HG03342 (cell line): Measurements from ENCODE around the gene C1QTNF8.

ENCODE experiments used
- ATAC-seq: cut with Tn5 transposase; IDR thresholded peaks from one replicate; pipeline ENCODE4 v1.9.1; 2021; ENCODE audit warnings: mild to moderate bottlenecking, moderate library complexity; ENCODE audit not compliant: unreplicated experiment

C1QTNF8 gene

DNA sequence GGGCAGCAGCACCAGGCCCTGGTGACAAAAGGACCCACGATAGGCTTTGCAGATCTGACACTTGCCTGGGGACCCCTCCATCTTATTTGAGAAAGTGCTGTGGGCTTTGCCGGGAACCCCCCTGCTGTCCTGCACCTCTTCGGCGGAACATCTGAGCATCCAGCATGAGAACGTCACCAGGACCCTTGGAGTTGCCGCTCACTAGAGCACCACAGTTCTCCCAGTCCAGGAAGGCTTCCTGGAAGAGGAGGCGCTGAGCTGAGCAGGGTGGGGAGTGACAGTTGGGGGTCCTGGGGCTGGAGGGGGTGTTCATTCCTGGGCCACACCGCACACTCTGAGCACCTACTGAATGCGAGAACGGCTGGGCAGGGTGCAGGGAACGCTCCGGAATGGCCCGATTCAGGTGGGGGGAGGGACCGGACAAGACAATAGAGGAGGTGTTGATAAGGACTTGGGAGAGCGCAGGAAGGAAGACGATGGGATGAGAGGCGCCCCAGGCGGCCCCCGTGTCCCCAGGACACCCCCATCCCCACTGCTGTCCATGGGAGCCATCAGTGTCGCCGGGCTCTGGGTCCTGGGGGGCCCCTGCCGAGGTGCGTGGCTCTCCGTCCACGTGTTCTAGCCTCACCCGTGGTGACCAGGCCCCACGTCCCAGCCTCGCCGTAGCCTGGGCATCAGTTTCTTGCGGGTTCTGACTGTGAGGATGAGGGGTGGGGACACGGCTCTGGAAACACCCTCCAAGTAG, 32.1 kb upstream of the C1QTNF8 start:
- no peak for ATAC-seq

DNA sequence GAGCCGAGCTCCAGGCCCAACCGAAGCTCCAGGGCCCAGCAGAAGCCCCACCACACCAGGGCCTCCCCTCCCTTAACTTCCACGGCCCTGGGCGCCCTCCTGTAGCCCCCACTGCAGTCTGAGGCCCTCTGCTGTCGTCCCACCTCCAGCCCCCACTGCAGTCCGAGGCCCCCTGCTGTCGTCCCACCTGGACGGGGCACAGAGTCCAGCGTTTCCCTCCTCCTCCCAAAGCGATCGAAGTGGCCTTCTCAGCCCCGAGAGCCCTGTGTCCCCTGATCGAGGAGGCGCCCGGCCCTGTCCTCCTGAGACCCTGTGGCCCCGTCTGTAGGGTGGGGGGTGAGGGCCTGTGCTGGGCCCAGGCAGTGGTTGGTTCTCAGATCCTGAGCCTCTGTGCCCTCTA, 31.1 kb upstream of the C1QTNF8 start:
- ATAC-seq = no peak

DNA sequence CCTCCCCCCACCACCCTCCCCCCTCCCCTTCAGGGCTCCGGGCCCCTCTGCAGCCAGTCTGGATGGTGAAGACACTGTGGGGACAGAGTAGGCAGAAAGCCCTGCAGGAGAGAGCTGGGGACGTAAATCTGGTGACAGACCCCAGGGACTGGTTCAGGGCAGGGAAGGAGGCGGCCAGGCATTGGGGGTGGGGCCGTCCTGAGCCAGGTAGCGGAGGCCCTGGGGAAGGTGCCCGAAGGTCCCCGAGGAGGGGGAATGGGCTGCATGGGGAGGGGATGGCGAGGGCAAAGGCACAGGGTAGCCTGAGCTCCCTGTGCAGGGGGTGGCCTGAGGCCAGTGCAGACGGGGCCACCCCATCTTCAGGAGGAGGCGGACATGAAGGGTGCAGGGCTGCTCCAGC, 30.5 kb upstream of the C1QTNF8 start:
- no peak for ATAC-seq

DNA sequence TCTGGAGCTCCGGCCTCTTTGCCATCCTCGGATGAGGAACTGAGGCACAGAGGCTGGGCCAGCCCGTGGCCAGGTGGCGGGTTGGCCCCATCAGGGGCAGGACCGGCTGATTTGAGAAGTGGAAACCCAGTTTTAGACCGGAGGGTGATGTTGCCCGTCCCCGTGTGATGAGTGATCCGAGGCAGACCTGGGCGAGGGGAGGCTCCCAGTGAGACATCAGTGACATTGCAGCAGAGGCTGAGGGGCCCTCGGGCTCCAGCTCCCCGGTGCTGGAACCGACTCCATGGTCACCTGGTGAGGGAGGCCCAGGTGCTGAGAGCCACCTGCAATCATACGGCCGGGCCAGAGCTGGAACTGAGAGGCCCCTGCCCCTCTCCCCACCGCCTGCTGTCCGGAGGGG, 30.0 kb upstream of the C1QTNF8 start:
- ATAC-seq = no peak

DNA sequence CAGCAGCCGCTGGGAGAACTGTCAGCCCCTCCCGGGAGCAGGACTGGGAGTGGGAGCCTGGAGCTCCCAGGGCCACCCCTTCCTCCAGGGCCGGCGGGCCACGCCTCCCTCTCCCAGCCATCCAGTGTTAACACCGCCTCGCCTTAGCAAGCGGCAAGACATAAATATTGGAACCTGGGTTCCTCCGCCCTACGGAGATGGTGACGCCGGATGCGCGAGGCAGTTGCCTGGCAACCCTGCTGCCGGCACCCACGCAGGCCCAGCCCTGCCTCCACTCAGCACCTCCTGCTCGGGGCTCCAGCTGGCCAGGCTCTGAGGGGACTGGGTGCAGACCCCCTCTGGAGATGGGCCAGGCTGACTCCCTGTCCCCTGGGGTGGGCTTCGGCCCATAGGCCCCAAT, 29.4 kb upstream of the C1QTNF8 start:
- ATAC-seq = no peak

DNA sequence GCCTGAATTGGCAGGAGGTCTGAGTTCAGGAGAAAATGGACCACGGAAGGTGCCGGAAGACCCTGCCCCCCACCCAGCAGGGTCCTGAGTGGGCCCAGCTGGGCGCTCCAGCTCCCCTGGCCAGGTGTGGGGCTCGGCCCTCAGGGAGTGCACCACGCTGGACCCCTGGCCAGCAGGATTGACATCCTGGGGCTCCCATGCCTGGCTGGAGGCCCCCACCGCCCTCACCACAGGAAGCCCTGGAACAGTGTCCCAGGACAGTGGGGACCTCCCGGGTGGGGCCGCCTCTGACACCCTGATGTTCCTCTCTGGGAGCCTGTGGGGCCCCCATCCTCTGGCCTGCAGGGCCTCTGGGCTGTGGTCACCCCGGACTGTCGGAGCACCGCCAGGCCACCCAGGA, 28.8 kb upstream of the C1QTNF8 start:
- no peak for ATAC-seq

DNA sequence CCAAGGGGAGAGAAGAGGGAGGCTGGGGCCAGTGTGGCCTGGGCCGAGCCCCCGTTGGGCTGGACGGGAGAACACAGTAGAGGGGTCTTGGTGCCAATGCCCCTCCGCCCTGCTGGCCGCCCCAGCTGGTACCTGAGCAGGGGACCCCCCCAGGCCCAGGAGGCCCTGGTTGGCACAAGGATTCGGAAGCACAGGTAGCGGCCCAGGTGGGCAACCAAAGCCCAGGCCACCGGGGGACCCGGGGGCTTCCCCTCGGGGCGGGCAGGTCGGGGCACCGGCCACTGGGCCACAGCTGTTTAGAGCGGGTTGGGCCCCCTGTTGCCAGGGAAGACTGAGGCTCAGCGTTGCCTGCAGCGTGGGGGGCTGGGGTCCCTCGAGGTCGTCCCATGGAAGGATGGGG, 28.2 kb upstream of the C1QTNF8 start:
- no peak for ATAC-seq

DNA sequence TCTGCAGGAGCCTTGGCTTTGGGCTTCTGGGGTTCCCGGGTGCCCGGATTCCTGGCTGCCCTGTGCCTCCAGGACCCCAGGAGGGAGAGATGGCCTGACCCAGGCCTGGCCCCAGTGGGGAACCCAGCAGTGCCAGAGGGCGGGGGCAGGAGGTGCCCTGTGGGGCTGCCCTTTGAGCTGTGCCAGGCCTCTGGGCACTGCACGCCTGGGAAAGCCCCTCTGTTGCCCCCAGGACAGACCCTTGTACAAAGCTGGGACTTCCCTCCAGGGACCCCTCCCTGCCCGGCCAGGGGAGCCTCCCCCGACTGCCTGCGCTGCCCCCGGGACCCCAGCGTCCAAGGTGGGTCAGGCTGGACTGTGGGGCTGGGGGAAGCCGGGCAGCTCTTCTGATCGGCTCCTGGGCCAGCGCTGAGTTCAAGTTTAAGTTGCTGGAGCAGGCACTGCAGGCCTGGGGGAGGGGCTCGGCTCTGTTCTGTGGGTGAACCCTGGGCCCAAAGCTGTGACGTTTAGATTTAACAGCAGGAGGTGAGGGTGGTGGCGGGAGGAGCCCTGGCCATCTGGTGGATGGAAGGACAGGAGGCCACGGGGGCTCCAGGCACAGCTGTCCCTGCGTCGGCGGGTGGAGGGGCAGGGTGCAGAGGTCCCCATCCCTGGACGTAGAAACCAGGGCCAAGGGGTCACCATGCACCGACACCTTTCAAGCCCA, 27.6 kb upstream of the C1QTNF8 start:
- ATAC-seq = no peak

DNA sequence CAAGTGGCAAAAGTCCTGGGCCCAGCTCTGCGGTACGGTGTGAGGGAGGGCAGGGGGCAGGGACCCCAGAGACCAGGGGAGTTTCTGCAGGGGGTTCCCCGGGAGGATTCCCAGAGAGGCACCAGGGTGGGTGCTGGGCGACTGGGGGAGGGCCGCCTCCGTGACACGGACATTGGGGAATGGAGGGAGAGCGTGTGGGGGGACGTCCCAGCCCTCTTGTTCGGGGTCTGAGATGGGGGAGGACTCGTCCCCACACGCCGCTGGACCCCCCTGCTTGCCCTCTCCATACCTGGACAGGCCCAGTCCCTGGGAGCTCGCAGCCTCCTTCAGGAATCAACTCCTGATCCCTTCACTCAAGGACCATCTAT, 26.3 kb upstream of the C1QTNF8 start:
- no peak for ATAC-seq

DNA sequence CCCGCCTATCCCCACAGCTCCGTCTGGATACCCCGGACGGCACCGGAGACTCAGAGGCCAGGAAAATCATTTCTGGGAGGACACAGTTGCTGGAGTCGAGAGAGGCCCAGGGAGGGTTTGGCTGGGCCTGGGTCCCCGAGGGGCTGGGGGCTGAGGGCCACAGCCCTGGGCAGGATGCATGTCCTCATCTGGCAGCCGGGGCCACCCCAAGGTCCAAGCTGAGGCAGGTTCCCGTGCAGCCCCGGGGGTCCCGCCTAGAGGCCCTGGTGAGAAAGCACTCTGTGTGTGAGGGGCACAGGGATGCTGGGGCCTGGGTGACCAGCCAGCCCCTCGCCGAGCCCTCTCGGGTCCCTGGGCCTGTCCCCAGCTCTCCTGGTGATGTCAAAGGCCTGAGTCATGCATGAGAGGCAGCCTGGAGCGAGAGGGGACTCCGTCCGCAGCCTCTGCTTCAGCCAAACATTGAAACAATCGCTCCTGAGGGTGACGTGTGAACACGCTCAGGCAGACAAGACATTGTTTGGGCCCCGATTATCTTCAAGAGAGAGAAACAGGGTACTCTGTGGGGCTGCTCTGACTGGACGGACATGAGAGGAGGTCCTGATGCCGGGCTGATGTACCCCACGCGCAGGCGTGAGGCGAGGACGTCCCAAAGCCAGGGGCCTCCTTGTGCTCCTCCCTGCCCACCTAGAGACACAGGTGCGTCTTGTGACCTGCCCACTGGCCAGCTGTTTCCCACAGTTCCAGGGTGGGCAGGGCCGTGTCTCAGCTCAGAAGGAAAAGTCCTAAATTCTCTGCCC, 25.8 kb upstream of the C1QTNF8 start:
- ATAC-seq = no peak

DNA sequence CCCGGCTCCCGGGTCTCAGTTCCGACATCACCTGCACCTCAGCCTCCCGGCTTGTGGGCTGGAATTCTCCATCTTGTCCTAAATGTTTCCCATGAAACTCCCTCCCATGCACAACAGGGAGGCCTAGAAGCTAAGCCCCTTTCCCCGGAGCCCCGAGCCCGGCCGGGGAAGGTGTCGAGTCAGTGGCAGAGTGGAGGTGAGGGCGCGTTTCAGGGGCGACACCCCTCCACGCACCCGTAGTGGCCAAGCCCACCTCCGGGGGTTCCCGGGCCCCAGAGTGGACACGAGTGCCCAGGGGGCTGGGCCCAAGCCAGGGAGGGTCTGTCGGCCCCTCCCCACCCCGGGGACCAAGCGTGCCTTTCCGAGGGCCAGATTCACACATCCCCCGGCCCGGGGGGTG, 25.0 kb upstream of the C1QTNF8 start:
- no peak for ATAC-seq

DNA sequence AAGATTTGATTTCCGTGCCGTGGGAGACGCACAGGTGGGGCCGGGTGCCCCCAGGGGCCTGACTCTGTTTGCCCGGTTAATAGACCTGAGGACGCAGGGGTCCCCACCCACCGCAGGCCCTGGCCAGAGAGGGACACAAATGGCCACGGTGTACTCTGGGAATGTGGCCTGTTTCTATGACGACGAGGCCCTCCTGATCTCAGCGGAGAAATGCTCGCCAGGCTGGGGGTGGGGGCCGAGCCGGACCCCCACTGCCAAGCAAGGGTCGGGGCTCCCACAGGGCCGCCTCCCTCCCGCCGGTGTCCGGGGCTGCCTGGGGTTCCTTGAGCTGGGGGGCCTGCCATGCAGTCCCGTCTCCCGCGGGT, 24.5 kb upstream of the C1QTNF8 start:
- no peak for ATAC-seq

DNA sequence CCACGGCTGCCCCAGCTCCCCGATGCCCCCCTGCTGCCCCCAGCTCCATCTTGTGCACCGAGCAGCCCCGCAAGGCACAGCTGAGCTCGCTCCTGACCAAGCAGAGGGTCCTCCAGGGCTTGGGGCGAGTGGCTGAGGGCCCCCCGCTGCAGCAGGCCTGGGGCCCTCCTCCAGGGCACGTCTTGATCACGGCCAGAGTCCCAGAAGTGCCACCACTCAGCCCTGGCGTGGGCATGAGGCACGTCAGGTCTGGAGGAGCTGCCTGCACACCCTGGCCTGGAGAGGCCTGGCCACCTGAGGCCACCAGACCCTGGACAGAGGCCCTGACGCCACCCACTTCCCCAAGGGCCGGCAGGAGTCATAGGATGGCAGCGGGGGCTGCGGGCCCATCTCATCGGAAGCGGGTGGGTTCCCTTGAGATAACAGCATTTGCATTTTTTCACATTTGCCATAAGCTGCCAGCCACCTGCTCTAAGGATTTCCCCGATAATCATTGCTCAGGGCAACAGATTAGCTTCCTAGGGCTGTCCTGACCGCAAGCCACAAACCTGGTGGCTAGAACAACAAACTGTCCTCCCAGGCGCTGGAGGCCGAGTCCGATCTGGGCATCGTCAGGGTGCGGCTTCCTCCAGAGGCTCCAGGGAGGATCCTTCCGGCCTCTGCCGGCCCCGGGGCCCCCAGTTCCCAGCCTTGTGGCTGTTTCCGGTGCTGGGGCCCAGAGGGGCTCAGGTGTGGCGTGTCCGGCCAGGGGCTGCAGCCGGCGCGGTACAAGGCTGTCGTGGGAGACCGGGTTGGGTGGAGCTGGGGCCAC, 23.9 kb upstream of the C1QTNF8 start:
- no peak for ATAC-seq

DNA sequence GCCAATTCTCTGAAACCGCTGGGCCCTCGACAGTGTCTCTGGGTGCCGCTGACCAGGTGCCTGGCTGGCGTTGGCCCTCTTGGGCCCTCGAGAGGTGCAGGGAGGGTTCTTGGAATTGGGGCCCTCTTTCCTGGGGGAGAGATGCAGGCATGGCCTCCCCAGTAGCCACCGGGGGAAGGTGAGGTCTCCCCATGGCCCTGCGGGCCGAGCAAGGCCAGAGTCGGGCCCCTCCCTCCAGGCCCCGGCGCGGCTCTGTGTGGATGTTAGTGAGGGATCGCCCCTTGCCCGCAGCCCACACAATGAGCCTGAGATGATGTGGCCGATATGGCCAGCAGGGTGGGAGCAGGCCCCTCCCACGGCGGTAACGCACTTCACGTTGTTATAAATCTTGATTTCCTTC, 23.1 kb upstream of the C1QTNF8 start:
- ATAC-seq = no peak

DNA sequence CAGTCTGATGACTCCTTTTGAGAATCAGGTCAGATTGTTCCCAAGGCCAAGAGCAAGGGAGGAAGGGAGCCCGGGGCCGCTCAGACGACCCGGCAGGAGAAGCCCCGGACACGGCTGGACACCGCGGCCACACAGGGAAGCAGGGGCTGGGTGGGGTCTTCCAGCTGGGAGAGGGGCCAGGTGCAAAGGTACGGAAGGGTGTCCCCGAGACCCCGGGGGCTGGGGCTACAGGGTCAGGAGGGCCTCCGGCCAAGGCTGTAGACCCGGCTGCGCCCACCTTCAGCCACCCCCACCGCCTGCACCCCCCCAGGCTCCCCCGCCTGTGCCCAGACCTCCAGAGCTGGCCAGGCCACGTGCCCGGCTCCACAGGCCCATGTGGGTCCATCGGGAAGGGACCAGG, 21.9 kb upstream of the C1QTNF8 start:
- ATAC-seq = no peak

DNA sequence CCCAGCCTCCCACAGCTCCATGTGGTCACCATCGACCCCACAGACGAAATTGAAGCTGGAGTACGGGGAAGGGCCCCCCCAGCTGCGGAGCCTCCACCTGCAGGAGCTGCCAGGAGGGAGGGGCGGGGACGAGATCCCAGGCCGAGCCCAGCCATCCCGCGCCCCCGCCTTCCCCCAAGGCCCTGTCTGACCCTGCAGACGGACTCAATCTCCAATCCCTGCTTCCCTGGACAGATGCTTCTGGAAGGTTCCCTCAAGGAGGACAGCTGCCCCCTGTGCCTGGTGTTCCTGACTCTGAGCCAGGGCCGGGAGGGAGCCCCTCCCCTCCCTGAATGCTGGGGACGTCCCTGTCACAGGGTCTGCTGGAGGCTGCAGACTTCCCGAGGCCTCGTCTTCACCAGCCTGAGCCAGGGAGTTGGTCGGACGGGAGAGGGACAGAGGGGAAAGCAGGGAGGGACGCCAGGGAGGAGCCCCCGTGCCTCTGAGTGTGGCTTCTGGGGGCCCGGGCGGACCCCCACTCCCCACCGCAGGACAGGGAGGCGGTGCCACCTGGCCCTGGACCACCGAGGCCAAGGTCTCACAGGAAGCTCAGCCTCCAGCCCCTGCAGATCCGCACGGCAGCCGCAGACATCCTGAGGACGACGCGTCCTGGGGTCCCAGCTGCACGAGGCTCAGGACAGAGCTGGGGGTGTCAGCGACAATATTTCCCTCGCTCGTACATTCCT, 21.3 kb upstream of the C1QTNF8 start:
- ATAC-seq = no peak

DNA sequence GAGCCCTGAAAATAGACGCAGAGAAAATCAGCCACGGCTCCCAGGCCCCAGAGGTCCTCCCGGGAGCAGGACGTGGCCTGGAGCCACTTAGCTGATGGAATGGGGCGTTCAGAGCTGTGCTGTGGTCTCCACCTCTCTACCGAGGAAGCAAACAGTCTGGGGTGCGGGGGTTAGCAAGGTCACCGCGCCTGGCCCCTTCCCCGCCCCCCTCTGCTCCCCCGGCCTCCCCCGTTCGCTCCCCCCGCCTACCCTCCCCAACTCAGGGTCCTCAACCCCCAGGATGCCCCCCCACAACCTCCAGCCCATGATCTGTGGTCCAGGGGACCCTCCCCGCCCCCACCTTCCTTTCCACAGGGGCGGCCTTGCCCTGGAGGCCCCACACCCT, 20.6 kb upstream of the C1QTNF8 start:
- ATAC-seq = no peak

DNA sequence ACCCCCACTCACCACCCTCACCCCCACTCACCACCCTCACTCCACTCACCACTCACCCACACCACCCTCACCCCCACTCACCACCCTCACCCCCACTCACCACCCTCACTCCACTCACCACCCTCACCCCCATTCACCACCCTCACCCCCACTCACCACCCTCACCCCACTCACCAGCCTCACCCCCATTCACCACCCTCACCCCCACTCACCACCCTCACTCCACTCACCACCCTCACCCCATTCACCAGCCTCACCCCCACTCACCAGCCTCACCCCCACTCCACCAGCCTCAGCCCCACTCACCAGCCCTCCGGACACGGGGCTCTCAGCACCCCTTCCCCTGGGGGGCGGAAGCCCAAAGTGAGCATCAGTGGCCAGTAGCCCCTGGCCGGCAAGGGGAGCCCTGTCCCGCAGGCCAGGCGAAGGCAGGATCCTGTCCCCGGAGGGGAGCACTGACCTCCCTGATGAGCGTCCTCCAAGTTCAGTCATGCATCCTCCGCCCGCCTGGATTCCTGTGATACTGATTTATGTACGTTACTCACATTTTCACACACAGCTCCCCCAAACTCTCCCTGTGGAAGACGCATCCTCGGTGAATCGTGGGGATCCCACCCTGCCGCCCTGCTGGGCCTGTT, 18.0 kb upstream of the C1QTNF8 start:
- ATAC-seq = no peak

DNA sequence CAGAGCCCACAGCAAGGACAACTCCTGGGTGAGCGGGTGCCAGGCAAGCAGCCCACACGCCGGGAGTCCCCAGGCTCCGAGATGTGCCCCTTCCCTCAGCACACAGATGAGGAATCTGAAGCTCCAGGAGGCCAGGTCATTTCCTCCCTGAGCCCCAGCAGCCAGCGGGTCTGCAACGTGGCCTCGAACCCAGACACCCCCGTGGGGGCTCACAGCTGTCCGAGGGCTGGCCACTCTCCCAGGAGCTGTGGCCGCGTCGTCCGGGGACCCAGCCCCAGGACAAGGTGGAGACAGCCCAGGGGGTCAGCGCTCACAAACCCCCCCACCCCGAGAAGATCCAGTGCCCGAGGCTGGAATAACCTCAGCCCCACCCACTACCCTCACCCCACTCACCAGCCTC, 17.4 kb upstream of the C1QTNF8 start:
- ATAC-seq = no peak

DNA sequence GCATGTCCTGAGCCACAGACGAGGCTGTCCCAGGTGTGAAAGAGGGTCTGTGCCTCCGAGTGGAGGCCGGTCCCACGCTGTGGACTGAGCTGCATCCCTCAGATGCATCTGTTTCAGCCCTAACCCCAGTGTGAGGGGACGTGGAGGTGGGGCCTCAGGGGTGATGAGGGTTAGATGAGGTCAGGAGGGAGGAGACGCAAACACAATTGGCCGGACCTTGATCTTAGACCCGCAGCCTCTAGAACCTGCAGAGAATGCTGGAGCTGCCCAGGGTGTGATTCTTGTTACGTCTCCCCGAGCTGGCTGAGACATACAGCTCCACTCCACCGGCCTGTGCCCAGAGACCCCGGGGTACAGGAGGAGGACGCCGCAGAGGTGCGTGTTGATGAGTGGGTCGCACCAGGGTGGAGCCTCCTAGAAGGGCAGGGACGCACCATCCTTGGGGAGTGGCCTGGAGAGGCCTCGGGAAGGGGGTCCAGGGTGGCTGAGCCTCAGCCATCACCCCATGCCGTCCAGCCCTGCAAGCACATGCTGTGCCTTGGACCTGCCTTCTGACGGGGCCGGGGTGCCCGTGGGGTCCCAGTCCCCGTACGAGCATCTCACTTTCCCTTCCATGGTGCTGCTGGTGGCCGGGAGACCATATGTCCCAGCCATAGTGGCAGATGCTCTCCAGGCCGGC, 16.6 kb upstream of the C1QTNF8 start:
- ATAC-seq = no peak
